Effector memory CD8-positive, alpha-beta T cell (primary cell): ENCODE data around the gene ST3GAL2.
"Not testable (repeated sequence)": the region's sequence is repeated elsewhere in the genome, so short reads cannot be mapped to it uniquely, and the experiment has no call there.

Experiments used
- ATAC-seq: fragments of 150-1000 bp; cut with Tn5 transposase; replicated peaks from 2 replicates; pipeline ENCODE4 v1.10.0; 2021; ENCODE audit warnings: mild to moderate bottlenecking, moderate library complexity
- DNase-seq, 3 experiments: peaks; one replicate each; pipeline ENCODE4 v3.0.0; 2021
- H3K27ac Mint-ChIP-seq, 2 donors: one replicate each; pipeline ENCODE4 v1.8.0; 2022; ENCODE audit warnings: mild to moderate bottlenecking in 2 of 2, mixed read lengths in 2 of 2, moderate library complexity in 2 of 2
- H3K27me3 Mint-ChIP-seq, 2 donors: one replicate each; pipeline ENCODE4 v1.8.0; 2022; ENCODE audit warnings: mixed read lengths in 2 of 2
- H3K36me3 Mint-ChIP-seq: one replicate; pipeline ENCODE4 v1.8.0; 2022; ENCODE audit warnings: mild to moderate bottlenecking, moderate library complexity, mixed read lengths; ENCODE audit not compliant: insufficient read depth
- H3K4me1 Mint-ChIP-seq, 2 donors: one replicate each; pipeline ENCODE4 v1.8.0; 2022; ENCODE audit warnings: low read depth in 2 of 2, mixed read lengths in 2 of 2
- H3K4me3 Mint-ChIP-seq, 2 donors: one replicate each; pipeline ENCODE4 v1.8.0; 2022; ENCODE audit warnings: mild to moderate bottlenecking in 2 of 2, mixed read lengths in 2 of 2, moderate library complexity in 2 of 2
- H3K9me3 Mint-ChIP-seq, 2 donors: one replicate each; pipeline ENCODE4 v1.8.0; 2022; ENCODE audit warnings: mixed read lengths in 2 of 2

Gene ST3GAL2

GRCh38 chr16:70386289-70386986 lies 52.5 kb downstream of the ST3GAL2 start:
- DNase-seq, H3K4me3 Mint-ChIP-seq, H3K4me1 Mint-ChIP-seq, ATAC-seq, H3K36me3 Mint-ChIP-seq, H3K27me3 Mint-ChIP-seq, H3K9me3 Mint-ChIP-seq, H3K27ac Mint-ChIP-seq: not testable (repeated sequence)

- no peaks in the 10 kb centered on the region for H3K9me3 Mint-ChIP-seq
- DNase-seq = no peak
- no peaks in the 10 kb centered on the region for H3K27me3 Mint-ChIP-seq
- peaks cover 15% of the 10 kb centered on the region for H3K36me3 Mint-ChIP-seq
- ATAC-seq = no peak
- no peak overlapping the region for H3K4me3 Mint-ChIP-seq
- H3K27ac Mint-ChIP-seq = peak overlapping the region; percentile 29 to 32
- peaks cover 12 to 14% of the 10 kb centered on the region in 2 donors for H3K4me1 Mint-ChIP-seq
Observed at GRCh38 chr16:70383421-70383960, 55.4 kb downstream of the ST3GAL2 start.

- ATAC-seq (peak; percentile 23), DNase-seq (no peak)
- Mint-ChIP-seq H3K9me3 (no peaks in the 10 kb centered on the region), H3K27ac (peak overlapping the region; percentile 79 to 90), H3K4me3 (peak overlapping the region; percentile 86 to 87), H3K27me3 (no peaks in the 10 kb centered on the region), H3K36me3 (peaks cover 23% of the 10 kb centered on the region), H3K4me1 (peaks cover 11 to 13% of the 10 kb centered on the region in 2 donors)
Observed at GRCh38 chr16:70381604-70382342, 57.1 kb downstream of the ST3GAL2 start.

- peak overlapping the region; percentile 86 to 87 for H3K4me3 Mint-ChIP-seq
- peak; percentile 91 to 93 (median 93) for DNase-seq
- peak overlapping the region; percentile 79 to 90 for H3K27ac Mint-ChIP-seq
- H3K27me3 Mint-ChIP-seq = no peaks in the 10 kb centered on the region
- H3K4me1 Mint-ChIP-seq = peaks cover 11 to 13% of the 10 kb centered on the region in 2 donors
- H3K9me3 Mint-ChIP-seq = no peaks in the 10 kb centered on the region
- peak; percentile 91 for ATAC-seq
- H3K36me3 Mint-ChIP-seq = peaks cover 28% of the 10 kb centered on the region
Observed at GRCh38 chr16:70380919-70381603, 57.8 kb downstream of the ST3GAL2 start.

- DNase-seq (peak; percentile 50 to 57 (median 54)), ATAC-seq (peak; percentile 43)
- peak overlapping the region; percentile 86 to 87 for H3K4me3 Mint-ChIP-seq
- no peaks in the 10 kb centered on the region for H3K9me3 Mint-ChIP-seq
- H3K27ac Mint-ChIP-seq = peak overlapping the region; percentile 79 to 90
- peaks cover 35% of the 10 kb centered on the region for H3K36me3 Mint-ChIP-seq
- H3K27me3 Mint-ChIP-seq = no peaks in the 10 kb centered on the region
- peaks cover 11 to 13% of the 10 kb centered on the region in 2 donors for H3K4me1 Mint-ChIP-seq
Observed at GRCh38 chr16:70380248-70380918, 58.5 kb downstream of the ST3GAL2 start.

- no peak overlapping the region for H3K27ac Mint-ChIP-seq
- no peaks in the 10 kb centered on the region for H3K9me3 Mint-ChIP-seq
- peaks cover 35% of the 10 kb centered on the region for H3K36me3 Mint-ChIP-seq
- peaks cover 11 to 13% of the 10 kb centered on the region in 2 donors for H3K4me1 Mint-ChIP-seq
- H3K4me3 Mint-ChIP-seq = peak overlapping the region; percentile 86 to 87
- H3K27me3 Mint-ChIP-seq = no peaks in the 10 kb centered on the region
- no peak for DNase-seq
- no peak for ATAC-seq
Observed at GRCh38 chr16:70378869-70379493, 59.9 kb downstream of the ST3GAL2 start.

GRCh38 chr16:70377782-70378181 lies 61.1 kb downstream of the ST3GAL2 start:
- no peak overlapping the region for H3K4me3 Mint-ChIP-seq
- H3K27me3 Mint-ChIP-seq = no peaks in the 10 kb centered on the region
- DNase-seq (no peak), ATAC-seq (no peak)
- H3K4me1 Mint-ChIP-seq = peaks cover 11 to 13% of the 10 kb centered on the region in 2 donors
- peak overlapping the region in 1 of 2 donors; percentile 19 for H3K27ac Mint-ChIP-seq
- peaks cover 45% of the 10 kb centered on the region for H3K36me3 Mint-ChIP-seq
- no peaks in the 10 kb centered on the region for H3K9me3 Mint-ChIP-seq

GRCh38 chr16:70375636-70376611 lies 63.0 kb downstream of the ST3GAL2 start:
- ATAC-seq (no peak), DNase-seq (no peak)
- Mint-ChIP-seq H3K27me3 (no peaks in the 10 kb centered on the region), H3K4me1 (peaks cover 8 to 11% of the 10 kb centered on the region in 2 donors), H3K4me3 (no peak overlapping the region), H3K27ac (peak overlapping the region; percentile 23 to 28), H3K36me3 (peaks cover 53% of the 10 kb centered on the region), H3K9me3 (no peaks in the 10 kb centered on the region)

- Mint-ChIP-seq H3K4me1 (peaks cover 5 to 7% of the 10 kb centered on the region in 2 donors), H3K27me3 (no peaks in the 10 kb centered on the region), H3K36me3 (peaks cover 67% of the 10 kb centered on the region), H3K27ac (peak overlapping the region; percentile 51 to 65), H3K4me3 (no peak overlapping the region), H3K9me3 (no peaks in the 10 kb centered on the region)
- no peak for DNase-seq
- ATAC-seq = no peak
Observed at GRCh38 chr16:70374213-70374612, 64.7 kb downstream of the ST3GAL2 start.

- Mint-ChIP-seq H3K9me3 (no peaks in the 10 kb centered on the region), H3K4me3 (no peak overlapping the region), H3K36me3 (peaks cover 77% of the 10 kb centered on the region), H3K27ac (peak overlapping the region in 1 of 2 donors; percentile 49), H3K4me1 (peaks cover 4 to 6% of the 10 kb centered on the region in 2 donors), H3K27me3 (no peaks in the 10 kb centered on the region)
- DNase-seq (no peak), ATAC-seq (no peak)
Observed at GRCh38 chr16:70372921-70373728, 65.8 kb downstream of the ST3GAL2 start.

- Mint-ChIP-seq H3K4me1 (peaks cover 2 to 6% of the 10 kb centered on the region in 2 donors), H3K9me3 (no peaks in the 10 kb centered on the region), H3K27ac (no peak overlapping the region), H3K27me3 (no peaks in the 10 kb centered on the region), H3K4me3 (no peak overlapping the region), H3K36me3 (peaks cover 86% of the 10 kb centered on the region)
- ATAC-seq = no peak
- no peak for DNase-seq
Observed at GRCh38 chr16:70370924-70371323, 68.0 kb downstream of the ST3GAL2 start.
